Muscle of back (tissue), 11 donors: ENCODE results near the gene CIT. TPM values are rescaled to one million over a fixed set of nuclear protein-coding genes. Genes with fewer than 3 reads are reported as not detected.

Experiments used
- DNase-seq, 3 donors: peaks; one replicate each; pipeline versions ENCODE4 v3.0.0 to v3.0.0-alpha.2; 2013
- polyA plus RNA-seq, 10 donors: library from polyadenylated mRNA; unstranded; fragments of 120-200 nt; gene quantifications; one replicate each; pipeline ENCODE4 v1.2.1, GENCODE V29; 2013; ENCODE audit not compliant: insufficient read length in 10 of 10

The CIT gene
- polyA plus RNA-seq, 10 donors: 7.1 to 13.5 (median 9.6) TPM

DNA sequence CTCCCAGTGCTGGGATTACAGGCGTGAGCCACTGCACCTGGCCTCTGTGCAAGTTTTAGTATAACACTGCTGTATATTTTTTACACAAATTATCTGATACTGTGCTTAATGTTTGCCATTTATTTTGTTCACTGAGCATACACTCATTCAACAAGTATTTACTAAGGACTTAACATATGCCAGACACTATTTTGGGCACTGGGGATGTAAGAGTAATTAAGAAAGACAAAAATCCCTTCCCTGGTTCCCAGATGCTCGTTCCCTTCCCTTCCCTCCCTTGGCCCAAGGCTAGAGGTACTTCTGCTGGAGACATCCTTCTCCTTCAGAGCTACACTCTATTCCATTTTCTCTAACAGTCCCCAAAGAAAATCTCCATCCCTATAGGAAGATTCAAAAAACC lies 12.5 kb downstream of the CIT start:
- DNase-seq: no peak

GRCh38 chr12:119859241-119859640 lies 17.9 kb downstream of the CIT start:
- DNase-seq: no peak

- DNase-seq: no peak
Observed at GRCh38 chr12:119857041-119857591, 20.0 kb downstream of the CIT start.

GRCh38 chr12:119850330-119850729 lies 26.8 kb downstream of the CIT start:
- no peak for DNase-seq

- peak; percentile 22 to 57 (median 36) for DNase-seq
Observed at GRCh38 chr12:119843100-119843499, 34.0 kb downstream of the CIT start.

GRCh38 chr12:119842380-119842779 lies 34.7 kb downstream of the CIT start:
- DNase-seq: no peak

DNA sequence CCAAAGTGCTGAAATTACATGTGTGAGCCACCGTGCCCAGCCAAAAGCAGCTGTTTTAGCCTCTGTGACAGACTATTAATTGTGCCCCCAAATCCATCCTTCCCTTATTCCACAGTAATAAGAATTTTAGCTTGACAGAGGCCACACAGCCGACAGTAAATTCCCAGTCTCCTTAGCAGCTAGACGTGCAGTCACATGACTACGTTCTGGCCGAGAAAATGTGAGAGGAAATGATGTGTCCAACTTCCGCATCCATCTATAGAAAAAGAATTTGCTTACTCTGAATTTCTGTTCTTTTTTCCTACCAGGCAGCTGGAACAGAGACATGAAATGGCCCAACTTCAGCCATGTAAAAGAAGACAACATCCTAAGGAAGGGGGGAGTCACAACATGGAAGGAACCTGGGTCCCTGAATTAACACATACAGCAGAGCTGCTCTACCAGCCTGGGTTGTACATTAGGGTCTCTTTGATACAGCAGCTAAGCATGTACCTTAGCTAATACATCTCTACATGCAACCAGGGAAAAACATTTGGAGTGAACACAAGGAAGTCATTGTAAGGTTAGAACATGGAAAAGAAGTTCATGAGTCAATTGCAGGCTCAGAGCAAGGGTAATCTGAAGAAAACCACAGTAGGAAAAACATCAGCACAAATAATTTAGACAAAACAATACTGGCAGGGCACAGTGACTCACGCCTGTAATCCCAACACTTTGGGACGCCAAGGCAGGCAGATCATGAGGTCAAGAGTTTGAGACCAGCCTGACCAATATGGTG lies 35.5 kb downstream of the CIT start:
- DNase-seq: no peak

DNA sequence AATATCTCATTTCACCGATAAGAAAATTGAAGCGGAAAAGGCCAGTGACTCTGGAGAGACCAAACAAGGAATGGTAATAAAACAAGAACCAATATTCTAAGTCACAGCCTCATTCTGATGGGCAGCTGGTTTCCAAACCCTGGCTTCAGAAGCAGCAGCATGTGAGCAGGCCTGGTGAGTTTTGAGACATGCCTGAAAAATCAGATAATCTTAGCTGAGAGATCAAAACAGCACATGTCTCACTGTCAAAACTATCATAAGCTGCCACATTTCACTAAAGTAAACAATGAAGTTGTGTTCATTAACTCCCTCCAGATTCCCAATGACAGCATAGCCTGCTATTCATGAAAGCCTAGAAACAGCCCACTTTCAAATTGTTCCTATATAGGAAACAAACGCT lies 36.5 kb downstream of the CIT start:
- DNase-seq: no peak

DNA sequence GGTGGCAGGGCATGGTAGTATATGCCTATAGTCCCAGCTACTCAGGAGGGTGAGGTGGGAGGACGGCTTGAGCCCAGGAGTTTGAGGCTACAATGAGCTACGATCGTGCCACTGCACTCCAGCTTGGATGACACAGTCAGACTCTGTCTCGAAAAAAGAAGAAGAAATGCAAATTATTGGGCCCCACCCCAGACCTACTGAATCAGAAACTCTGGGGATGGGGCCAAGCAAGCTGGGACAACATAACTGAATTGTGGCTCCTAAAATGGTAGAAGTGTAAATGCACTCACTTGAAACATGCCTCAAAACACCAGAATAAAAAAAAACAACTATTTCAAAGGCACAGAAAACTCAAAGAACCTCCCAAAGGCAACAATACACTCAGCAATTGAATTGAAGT lies 37.0 kb downstream of the CIT start:
- no peak for DNase-seq

GRCh38 chr12:119838826-119839600 lies 38.1 kb downstream of the CIT start:
- peak in 1 of 3 donors; percentile 6 for DNase-seq

DNA sequence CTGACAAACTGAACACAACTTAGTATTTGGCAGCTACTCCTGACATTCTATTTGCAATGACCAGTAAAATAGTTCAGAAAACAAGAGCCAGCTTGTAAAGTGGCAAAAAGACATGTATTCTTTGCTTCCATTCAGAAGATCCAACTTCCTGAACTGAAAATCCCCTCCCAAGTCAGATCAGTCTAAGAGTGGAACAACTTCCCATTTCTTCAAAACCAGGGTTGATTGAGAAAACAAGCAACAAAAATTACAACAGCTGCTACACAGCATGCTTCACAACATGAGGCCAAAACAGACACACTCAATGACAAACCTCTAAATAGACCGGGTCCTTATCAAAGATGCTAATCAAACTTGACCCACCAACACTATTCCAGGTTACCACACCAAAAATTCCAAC lies 40.3 kb downstream of the CIT start:
- DNase-seq: no peak

DNA sequence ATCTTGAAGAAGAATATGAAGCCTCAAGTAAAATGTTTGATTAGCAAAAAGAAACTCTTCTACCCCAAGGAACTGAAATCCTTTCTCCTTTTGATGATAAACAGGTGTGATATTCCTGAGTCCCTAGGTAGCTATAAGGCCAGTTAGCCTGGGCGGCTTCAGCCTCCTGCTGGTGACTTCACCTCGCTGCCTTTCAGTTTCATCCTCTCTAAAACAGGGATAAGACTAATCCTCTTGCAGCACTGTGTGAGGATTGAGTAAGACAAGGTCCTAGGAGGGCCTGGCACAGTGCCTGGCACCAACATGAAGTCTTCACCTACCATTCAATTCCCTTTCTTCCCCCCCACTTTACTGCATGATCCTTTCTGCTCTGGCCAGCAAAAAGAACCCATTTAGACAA lies 42.1 kb downstream of the CIT start:
- no peak for DNase-seq

DNA sequence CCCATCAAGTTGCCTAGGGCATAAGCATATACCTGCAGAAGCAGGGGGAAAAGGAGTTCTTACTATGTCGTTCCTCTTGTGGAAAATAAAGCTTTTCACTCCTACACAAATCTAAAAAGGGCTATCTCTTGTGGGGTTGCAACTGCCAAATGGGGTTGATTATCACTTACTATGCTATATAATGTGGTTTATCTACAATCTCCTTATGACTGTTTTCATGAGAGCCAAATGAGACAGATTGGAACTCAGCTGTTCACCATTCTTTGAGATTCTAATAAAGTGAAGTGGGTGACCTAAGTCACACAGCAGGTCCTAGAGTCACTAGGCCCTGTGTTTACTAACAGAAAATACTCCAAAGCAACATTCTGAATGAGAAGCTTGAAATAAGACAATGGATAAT lies 47.7 kb downstream of the CIT start:
- no peak for DNase-seq

- DNase-seq: no peak
Observed at GRCh38 chr12:119828300-119828699, 48.8 kb downstream of the CIT start.

GRCh38 chr12:119827760-119828159 lies 49.4 kb downstream of the CIT start:
- no peak for DNase-seq

- no peak for DNase-seq
Observed at GRCh38 chr12:119826661-119827445, 50.3 kb downstream of the CIT start.

GRCh38 chr12:119825262-119825661 lies 51.9 kb downstream of the CIT start:
- DNase-seq: no peak

DNA sequence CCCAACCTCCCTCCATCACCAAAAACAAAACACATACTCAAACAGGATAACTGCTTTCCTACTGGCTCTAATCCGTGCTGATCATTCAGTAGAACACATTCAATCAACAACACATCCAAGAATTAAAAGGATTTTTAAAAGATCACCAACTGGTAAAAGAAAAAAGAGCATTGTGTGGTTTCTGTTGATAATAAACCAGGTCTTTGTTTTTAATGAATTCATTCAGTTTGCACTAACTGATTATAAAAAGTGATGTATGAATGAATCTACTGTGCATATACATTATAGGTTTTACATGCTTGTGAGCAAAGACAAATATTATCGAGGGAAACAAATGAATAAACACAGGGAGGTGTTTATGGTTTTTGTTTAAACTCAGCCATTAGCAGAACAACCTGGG lies 55.1 kb downstream of the CIT start:
- DNase-seq: no peak

GRCh38 chr12:119819322-119819721 lies 57.8 kb downstream of the CIT start:
- no peak for DNase-seq

GRCh38 chr12:119817546-119818343 lies 59.4 kb downstream of the CIT start:
- no peak for DNase-seq

GRCh38 chr12:119809023-119809422 lies 68.1 kb downstream of the CIT start:
- no peak for DNase-seq
